Measurements from ENCODE around the gene PON1.

- TF ChIP-seq CTCF (IDR thresholded peaks at IDR 0.05) (no peak), POLR2A (IDR thresholded peaks at IDR 0.05) (no peak)
Observed at GRCh38 chr7:95296456-95296855, 27.9 kb downstream of the PON1 start.
